Vagina (tissue), 2 donors: ENCODE measurements around the gene PDE9A. TPM values are rescaled to one million over a fixed set of nuclear protein-coding genes. Genes with fewer than 3 reads are reported as not detected.

ENCODE experiments used
- DNase-seq, 2 donors: peaks; one replicate each; pipeline ENCODE4 v3.0.0-alpha.2; 2017; ENCODE audit errors: extremely low spot score in 2 of 2
- H3K27ac ChIP-seq: fragments of 200-600 bp; sonication (generic); one replicate; pipeline ENCODE4 v1.5.1; 2019
- H3K27me3 ChIP-seq: fragments of 200-600 bp; sonication (generic); one replicate; pipeline ENCODE4 v1.5.1; 2019
- H3K36me3 ChIP-seq, 2 donors: fragments of 200-600 bp; sonication (generic); one replicate each; pipeline ENCODE4 v1.5.1; 2017 to 2019
- H3K4me1 ChIP-seq: fragments of 200-600 bp; sonication (generic); one replicate; pipeline ENCODE4 v1.5.1; 2019
- H3K4me3 ChIP-seq, 2 donors: fragments of 200-600 bp; sonication (generic); 1 replicate in 1 of 2; 2 replicates in 1 of 2; pipeline ENCODE4 v1.5.1; 2016 to 2019
- H3K9me3 ChIP-seq: fragments of 200-600 bp; sonication (generic); one replicate; pipeline ENCODE4 v1.5.1; 2019
- POLR2A ChIP-seq, 2 donors: fragments of 450-650 bp; IDR thresholded peaks; one replicate each; pipeline ENCODE4 v1.6.1; 2017; ENCODE audit warnings: antibody characterized with exemption in 2 of 2, mild to moderate bottlenecking in 2 of 2, moderate library complexity in 2 of 2
- POLR2AphosphoS5 ChIP-seq, 2 donors: sonication (generic); formaldehyde crosslinking; IDR thresholded peaks; one replicate each; pipeline ENCODE4 v1.9.0; 2017; ENCODE audit warnings: antibody characterized with exemption in 2 of 2, mild to moderate bottlenecking in 2 of 2, low read depth in 1 of 2; ENCODE audit not compliant: insufficient read depth in 1 of 2
- intact Hi-C: fragments of 100-400 bp; cut with DNase I; formaldehyde crosslinking; loops from one replicate; pipeline ENCODE4 v1.15.1; 2023
- total RNA-seq: library from RNA; depleted of rRNA; stranded (reverse); fragments of >200 nt; gene quantifications from one replicate; pipeline ENCODE4 v1.2.3, GENCODE V29; 2016
- TF ChIP-seq, protein P1 (sequence below), 3 experiments: fragments of 450-650 bp in 2 of 3; fragments of 200-600 bp in 1 of 3; sonication (generic) in 1 of 3; IDR thresholded peaks; one replicate each; pipeline ENCODE4 v1.5.1; 2017 to 2019; ENCODE audit warnings: antibody characterized with exemption in 3 of 3, mild to moderate bottlenecking in 2 of 3, moderate library complexity in 2 of 3

The PDE9A gene
- total RNA-seq, 1 donor from 2014 or later: 9.6 TPM

DNA sequence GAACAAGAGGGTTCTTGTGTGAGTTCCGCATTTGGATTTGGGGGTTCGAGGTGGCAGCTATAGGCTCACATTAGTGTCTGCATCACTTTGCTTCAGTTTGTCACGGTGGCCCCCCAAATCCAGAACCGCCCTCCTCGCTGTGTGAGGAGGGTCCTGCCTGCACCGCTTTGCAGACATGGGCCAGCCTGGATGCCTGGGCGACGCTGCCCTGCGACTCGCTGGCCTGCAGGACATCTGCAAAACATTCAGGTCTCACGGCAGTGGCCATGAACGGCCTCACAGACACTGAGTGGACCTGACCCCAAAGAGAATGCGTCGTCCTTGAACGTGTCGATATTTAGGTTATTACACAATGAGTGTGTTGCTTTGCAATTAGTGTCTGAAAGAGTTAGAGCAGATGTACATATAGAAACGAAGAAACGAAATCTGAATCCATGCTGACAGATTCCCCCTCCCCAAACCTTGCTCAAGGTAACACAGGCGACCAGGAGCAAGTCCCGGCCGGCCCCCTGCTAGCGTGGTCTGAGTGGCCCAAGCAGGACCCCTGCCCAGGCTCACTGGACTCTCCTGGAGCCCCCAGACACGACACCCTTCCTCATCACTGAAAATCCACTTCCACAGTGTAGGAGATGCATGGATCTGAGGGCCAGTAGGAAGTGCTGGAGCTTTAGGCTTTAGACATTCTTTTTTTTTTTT is 20.4 kb downstream of the PDE9A start:
- Histone ChIP-seq H3K9me3 (no peaks in the 10 kb centered on the region), H3K27me3 (no peaks in the 10 kb centered on the region), H3K4me1 (peaks cover 26% of the 10 kb centered on the region), H3K36me3 (no peaks in the 10 kb centered on the region), H3K4me3 (no peak overlapping the region), H3K27ac (no peak overlapping the region)
- intact Hi-C loops: no loop called here
- TF ChIP-seq POLR2AphosphoS5 (IDR thresholded peaks at IDR 0.05; ENCODE audit: insufficient read depth in 1 of 2, low read depth in 1 of 2) (no peak), POLR2A (IDR thresholded peaks at IDR 0.05) (no peak)
- TF ChIP-seq, protein P1, sequence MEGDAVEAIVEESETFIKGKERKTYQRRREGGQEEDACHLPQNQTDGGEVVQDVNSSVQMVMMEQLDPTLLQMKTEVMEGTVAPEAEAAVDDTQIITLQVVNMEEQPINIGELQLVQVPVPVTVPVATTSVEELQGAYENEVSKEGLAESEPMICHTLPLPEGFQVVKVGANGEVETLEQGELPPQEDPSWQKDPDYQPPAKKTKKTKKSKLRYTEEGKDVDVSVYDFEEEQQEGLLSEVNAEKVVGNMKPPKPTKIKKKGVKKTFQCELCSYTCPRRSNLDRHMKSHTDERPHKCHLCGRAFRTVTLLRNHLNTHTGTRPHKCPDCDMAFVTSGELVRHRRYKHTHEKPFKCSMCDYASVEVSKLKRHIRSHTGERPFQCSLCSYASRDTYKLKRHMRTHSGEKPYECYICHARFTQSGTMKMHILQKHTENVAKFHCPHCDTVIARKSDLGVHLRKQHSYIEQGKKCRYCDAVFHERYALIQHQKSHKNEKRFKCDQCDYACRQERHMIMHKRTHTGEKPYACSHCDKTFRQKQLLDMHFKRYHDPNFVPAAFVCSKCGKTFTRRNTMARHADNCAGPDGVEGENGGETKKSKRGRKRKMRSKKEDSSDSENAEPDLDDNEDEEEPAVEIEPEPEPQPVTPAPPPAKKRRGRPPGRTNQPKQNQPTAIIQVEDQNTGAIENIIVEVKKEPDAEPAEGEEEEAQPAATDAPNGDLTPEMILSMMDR (IDR thresholded peaks at IDR 0.05): no peak
- no peak for DNase-seq

DNA sequence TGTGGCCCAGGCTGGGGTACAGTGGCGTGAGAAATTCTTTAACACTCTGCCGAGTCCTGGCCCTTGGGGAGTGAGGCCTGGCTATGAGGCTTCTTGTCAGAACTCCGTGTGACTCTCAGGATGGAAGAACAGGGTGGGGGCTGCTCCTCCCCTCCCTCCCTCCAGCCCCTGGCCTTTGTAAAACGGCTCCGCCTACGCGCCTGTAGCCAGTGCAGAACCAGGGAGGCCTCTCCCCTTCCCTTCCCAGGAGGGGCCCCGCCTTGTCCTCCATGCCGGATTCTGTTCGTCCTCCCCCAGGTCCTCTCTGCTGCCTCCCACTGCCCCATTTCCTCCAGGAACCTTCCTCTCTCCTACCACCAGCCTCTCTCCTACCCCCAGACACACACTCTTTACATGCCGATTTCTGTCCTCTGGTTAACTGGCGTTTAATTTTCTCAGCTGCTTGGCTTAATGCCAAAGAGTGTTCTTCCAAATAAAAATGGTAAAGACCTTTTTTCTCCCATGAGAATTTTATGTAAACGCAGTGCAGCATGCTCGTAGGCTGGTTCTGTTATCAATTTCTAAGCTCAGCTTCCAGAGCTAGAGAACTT is 21.0 kb downstream of the PDE9A start:
- DNase-seq: no peak

DNA sequence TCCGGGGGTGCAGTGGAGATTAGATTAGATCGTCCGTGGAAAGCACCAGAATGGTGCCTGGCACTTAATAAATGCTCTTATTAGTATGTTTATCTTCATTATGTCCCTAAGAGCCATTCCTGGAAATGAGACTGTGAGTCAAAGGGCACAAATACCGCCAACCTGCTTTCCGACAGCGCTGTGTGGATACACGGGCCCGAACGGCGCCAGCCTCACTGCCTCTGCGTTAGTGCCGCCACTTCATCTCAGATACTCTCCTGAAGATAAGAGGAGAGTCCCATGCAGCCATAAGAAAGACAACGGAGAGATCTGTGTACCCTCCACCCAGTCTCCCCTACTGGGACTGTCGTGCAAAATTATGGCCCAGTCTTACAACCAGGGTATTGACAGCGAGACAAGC is 22.0 kb downstream of the PDE9A start:
- Histone ChIP-seq H3K36me3 (no peaks in the 10 kb centered on the region), H3K9me3 (no peaks in the 10 kb centered on the region), H3K27ac (no peak overlapping the region), H3K27me3 (no peaks in the 10 kb centered on the region), H3K4me3 (no peak overlapping the region), H3K4me1 (peaks cover 26% of the 10 kb centered on the region)
- no peak for DNase-seq
- TF ChIP-seq POLR2A (IDR thresholded peaks at IDR 0.05) (no peak), POLR2AphosphoS5 (IDR thresholded peaks at IDR 0.05; ENCODE audit: insufficient read depth in 1 of 2, low read depth in 1 of 2) (no peak)
- TF ChIP-seq, protein P1 (IDR thresholded peaks at IDR 0.05): no peak
- intact Hi-C loops: no loop called here

More for the DNA sequence above, 21.0 kb downstream of the PDE9A start:
- no peaks in the 10 kb centered on the region for H3K36me3 ChIP-seq
- no peaks in the 10 kb centered on the region for H3K9me3 ChIP-seq
- intact Hi-C loops: no loop called here
- no peak overlapping the region for H3K27ac ChIP-seq
- H3K4me3 ChIP-seq: peak overlapping the region; percentile 17 to 34
- TF ChIP-seq, protein P1 (IDR thresholded peaks at IDR 0.05): no peak
- TF ChIP-seq POLR2AphosphoS5 (IDR thresholded peaks at IDR 0.05; ENCODE audit: insufficient read depth in 1 of 2, low read depth in 1 of 2) (peak; percentile 32 to 44), POLR2A (IDR thresholded peaks at IDR 0.05) (no peak)
- peaks cover 26% of the 10 kb centered on the region for H3K4me1 ChIP-seq
- no peaks in the 10 kb centered on the region for H3K27me3 ChIP-seq

DNA sequence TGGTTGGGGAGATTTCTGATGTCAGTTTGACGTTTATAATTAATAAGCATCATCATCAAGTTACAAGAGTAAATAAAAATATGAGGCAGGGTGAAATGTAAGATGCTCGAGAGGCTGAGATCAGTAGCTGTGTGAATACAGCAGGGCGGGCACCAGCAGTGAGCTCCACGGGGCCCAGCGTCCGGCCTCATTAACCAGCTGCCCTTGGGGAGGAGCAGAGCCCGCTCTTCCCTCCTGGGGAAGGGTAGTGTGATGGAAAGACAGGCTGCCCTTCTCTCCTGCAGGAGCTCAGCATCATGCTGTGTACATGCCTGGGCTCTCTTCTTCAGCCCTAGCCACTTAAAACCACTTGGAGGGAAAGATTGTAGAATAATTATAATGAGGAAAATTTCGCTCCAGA is 23.4 kb downstream of the PDE9A start:
- intact Hi-C loops: loop anchor here (1.0 kb wide), 1 partner anchor 29 kb away; no protein-coding TSS in a partner anchor
- H3K27me3 ChIP-seq: no peaks in the 10 kb centered on the region
- H3K36me3 ChIP-seq: no peaks in the 10 kb centered on the region
- no peaks in the 10 kb centered on the region for H3K9me3 ChIP-seq
- DNase-seq: no peak
- H3K4me3 ChIP-seq: no peak overlapping the region
- H3K4me1 ChIP-seq: peaks cover 26% of the 10 kb centered on the region
- H3K27ac ChIP-seq: no peak overlapping the region
- TF ChIP-seq, protein P1 (IDR thresholded peaks at IDR 0.05): no peak
- no peak for TF ChIP-seq POLR2A (IDR thresholded peaks at IDR 0.05)
- TF ChIP-seq POLR2AphosphoS5 (IDR thresholded peaks at IDR 0.05; ENCODE audit: insufficient read depth in 1 of 2, low read depth in 1 of 2): no peak
